Fibroblast of lung (primary cell): Measurements from ENCODE around the gene MAB21L4.

ENCODE experiments used
- CTCF ChIP-seq, 2 donors: IDR thresholded peaks in 1 of 2; conservative IDR thresholded peaks in 1 of 2; 1 replicate in 1 of 2; 2 replicates in 1 of 2; pipeline ENCODE4 v1.5.1; 2011 to 2012; ENCODE audit warnings: low read length in 2 of 2, control low read depth in 1 of 2, inconsistent platforms in 1 of 2, low read depth in 1 of 2, mild to moderate bottlenecking in 1 of 2
- EZH2 ChIP-seq: IDR thresholded peaks from 2 replicates; pipeline ENCODE4 v1.5.1; 2012; ENCODE audit warnings: low read length, control low read depth, mild to moderate bottlenecking; ENCODE audit errors: missing control alignments

GRCh38 chr2:240921311-240921994 lies 25.5 kb upstream of the MAB21L4 start:
- TF ChIP-seq CTCF (conservative IDR thresholded peaks at IDR 0.05 in 1 of 2, IDR thresholded peaks at IDR 0.05 in 1 of 2; ENCODE audit: low read depth in 1 of 2, low read length in 2 of 2) = no peak
- TF ChIP-seq EZH2 = no peak
